ENCODE measurements around the gene SOHLH1.

- TF ChIP-seq POLR2AphosphoS5 (IDR thresholded peaks at IDR 0.05), result no peak
- TF ChIP-seq CTCF (IDR thresholded peaks at IDR 0.05), result no peak
- TF ChIP-seq EP300 (IDR thresholded peaks at IDR 0.05), result no peak
- TF ChIP-seq POLR2A (IDR thresholded peaks at IDR 0.05), result no peak
Measured at GRCh38 chr9:135746565-135746964, 47.3 kb upstream of the SOHLH1 start.

Measured in sigmoid colon (tissue), 4 donors.